A549 (cell line): ENCODE data around the gene JAGN1.

ENCODE experiments used
- CBX2 ChIP-seq: fragments of 200-600 bp; sonication (generic); IDR thresholded peaks from 2 replicates; pipeline ENCODE4 v1.6.1; 2016; ENCODE audit warnings: low read depth, mild to moderate bottlenecking, borderline replicate concordance
- CHD4 ChIP-seq: fragments of 200-600 bp; sonication (generic); IDR thresholded peaks from 2 replicates; pipeline ENCODE4 v1.6.1; 2016; ENCODE audit warnings: antibody characterized with exemption, mild to moderate bottlenecking, borderline replicate concordance
- EP300 ChIP-seq, 2 experiments: fragments of >200 bp; sonication (Bioruptor Twin); formaldehyde crosslinking; IDR thresholded peaks; 2 replicates in 1 of 2; 3 replicates in 1 of 2; pipeline ENCODE4 v1.6.1; 2016 to 2017
- ESRRA ChIP-seq: fragments of 150-350 bp; IDR thresholded peaks from 2 replicates; pipeline ENCODE4 v1.6.1; 2014; ENCODE audit warnings: mild to moderate bottlenecking, low read length, borderline replicate concordance
- GATA3 ChIP-seq: IDR thresholded peaks from 2 replicates; pipeline ENCODE4 v1.6.1; 2012; ENCODE audit warnings: borderline replicate concordance
- KDM1A ChIP-seq: fragments of 200-600 bp; sonication (generic); IDR thresholded peaks from 2 replicates; pipeline ENCODE4 v1.6.1; 2016; ENCODE audit warnings: low read depth, mild to moderate bottlenecking
- NPAS2 ChIP-seq: fragments of 250-450 bp; sonication (Bioruptor Pico); IDR thresholded peaks from 2 replicates; pipeline ENCODE4 v1.8.0; 2022; ENCODE audit warnings: mild to moderate bottlenecking, moderate library complexity, borderline replicate concordance
- POLR2A ChIP-seq: IDR thresholded peaks from 2 replicates; pipeline ENCODE4 v1.6.1; 2012; ENCODE audit warnings: mild to moderate bottlenecking, low read length
- RAD21 ChIP-seq, 2 experiments: fragments of >200 bp in 1 of 2; sonication (Bioruptor Twin) in 1 of 2; formaldehyde crosslinking in 1 of 2; IDR thresholded peaks in 1 of 2; conservative IDR thresholded peaks in 1 of 2; 2 replicates in 1 of 2; 3 replicates in 1 of 2; pipeline ENCODE4 v1.6.1; 2012 to 2018; ENCODE audit warnings: inconsistent platforms in 1 of 2
- SMC3 ChIP-seq: fragments of >200 bp; sonication (Bioruptor Twin); formaldehyde crosslinking; IDR thresholded peaks from 3 replicates; pipeline ENCODE4 v1.6.1; 2018; ENCODE audit warnings: inconsistent platforms
- TF ChIP-seq, protein P1 (sequence below): fragments of >200 bp; sonication (Bioruptor Twin); formaldehyde crosslinking; IDR thresholded peaks from 3 replicates; pipeline ENCODE4 v1.5.1; 2016
- TF ChIP-seq, protein P2 (sequence below): IDR thresholded peaks from 2 replicates; pipeline ENCODE4 v1.6.1; 2012
- TF ChIP-seq, protein P3 (sequence below): fragments of 250-450 bp; sonication (Bioruptor Pico); IDR thresholded peaks from 2 replicates; pipeline ENCODE4 v1.5.0; 2021; ENCODE audit warnings: mild to moderate bottlenecking, moderate library complexity, borderline replicate concordance

DNA sequence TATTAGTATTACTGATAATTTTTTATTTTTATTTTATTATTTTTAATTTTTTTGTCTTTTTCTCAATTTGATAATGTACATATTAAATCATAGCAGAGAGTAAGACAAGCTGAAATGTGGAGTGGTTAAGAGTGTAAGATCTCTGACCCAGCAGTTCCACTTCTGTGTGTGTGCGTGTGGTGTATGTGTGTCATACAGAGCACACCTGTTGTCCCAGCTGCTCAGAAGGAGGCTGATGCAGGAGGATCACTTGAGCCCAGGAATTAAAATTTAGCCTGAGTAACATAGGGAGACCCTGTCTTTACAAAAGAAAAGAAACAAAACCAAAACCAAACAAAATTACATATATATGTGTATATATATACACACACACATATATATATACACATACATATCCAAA, 9.0 kb upstream of the JAGN1 start:
- TF ChIP-seq GATA3 (no peak), ESRRA (no peak), EP300 (IDR thresholded peaks at IDR 0.05) (no peak), KDM1A (no peak), POLR2A (no peak), SMC3 (no peak), CHD4 (no peak), RAD21 (conservative IDR thresholded peaks at IDR 0.05 in 1 of 2, IDR thresholded peaks at IDR 0.05 in 1 of 2) (no peak), CBX2 (no peak), NPAS2 (CRISPR knock-in tag) (no peak)
- TF ChIP-seq, protein P1, sequence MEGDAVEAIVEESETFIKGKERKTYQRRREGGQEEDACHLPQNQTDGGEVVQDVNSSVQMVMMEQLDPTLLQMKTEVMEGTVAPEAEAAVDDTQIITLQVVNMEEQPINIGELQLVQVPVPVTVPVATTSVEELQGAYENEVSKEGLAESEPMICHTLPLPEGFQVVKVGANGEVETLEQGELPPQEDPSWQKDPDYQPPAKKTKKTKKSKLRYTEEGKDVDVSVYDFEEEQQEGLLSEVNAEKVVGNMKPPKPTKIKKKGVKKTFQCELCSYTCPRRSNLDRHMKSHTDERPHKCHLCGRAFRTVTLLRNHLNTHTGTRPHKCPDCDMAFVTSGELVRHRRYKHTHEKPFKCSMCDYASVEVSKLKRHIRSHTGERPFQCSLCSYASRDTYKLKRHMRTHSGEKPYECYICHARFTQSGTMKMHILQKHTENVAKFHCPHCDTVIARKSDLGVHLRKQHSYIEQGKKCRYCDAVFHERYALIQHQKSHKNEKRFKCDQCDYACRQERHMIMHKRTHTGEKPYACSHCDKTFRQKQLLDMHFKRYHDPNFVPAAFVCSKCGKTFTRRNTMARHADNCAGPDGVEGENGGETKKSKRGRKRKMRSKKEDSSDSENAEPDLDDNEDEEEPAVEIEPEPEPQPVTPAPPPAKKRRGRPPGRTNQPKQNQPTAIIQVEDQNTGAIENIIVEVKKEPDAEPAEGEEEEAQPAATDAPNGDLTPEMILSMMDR, result no peak
- TF ChIP-seq, protein P2, sequence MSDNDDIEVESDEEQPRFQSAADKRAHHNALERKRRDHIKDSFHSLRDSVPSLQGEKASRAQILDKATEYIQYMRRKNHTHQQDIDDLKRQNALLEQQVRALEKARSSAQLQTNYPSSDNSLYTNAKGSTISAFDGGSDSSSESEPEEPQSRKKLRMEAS, result no peak
- TF ChIP-seq, protein P3, sequence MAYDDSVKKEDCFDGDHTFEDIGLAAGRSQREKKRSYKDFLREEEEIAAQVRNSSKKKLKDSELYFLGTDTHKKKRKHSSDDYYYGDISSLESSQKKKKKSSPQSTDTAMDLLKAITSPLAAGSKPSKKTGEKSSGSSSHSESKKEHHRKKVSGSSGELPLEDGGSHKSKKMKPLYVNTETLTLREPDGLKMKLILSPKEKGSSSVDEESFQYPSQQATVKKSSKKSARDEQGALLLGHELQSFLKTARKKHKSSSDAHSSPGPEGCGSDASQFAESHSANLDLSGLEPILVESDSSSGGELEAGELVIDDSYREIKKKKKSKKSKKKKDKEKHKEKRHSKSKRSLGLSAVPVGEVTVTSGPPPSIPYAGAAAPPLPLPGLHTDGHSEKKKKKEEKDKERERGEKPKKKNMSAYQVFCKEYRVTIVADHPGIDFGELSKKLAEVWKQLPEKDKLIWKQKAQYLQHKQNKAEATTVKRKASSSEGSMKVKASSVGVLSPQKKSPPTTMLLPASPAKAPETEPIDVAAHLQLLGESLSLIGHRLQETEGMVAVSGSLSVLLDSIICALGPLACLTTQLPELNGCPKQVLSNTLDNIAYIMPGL (CRISPR knock-in tag), result no peak
